ENCODE data around the gene EARS2. TPM values are rescaled to one million over a fixed set of nuclear protein-coding genes. Genes with fewer than 3 reads are reported as not detected.
A peak's percentile ranks its signal among the peaks of the same experiment; 100 is the strongest.
"Not testable (repeated sequence)": the region's sequence is repeated elsewhere in the genome, so short reads cannot be mapped to it uniquely, and the experiment has no call there.

Gene EARS2
- total RNA-seq, 2 experiments from 2014 or later, result 9.3 to 11.0 TPM

DNA sequence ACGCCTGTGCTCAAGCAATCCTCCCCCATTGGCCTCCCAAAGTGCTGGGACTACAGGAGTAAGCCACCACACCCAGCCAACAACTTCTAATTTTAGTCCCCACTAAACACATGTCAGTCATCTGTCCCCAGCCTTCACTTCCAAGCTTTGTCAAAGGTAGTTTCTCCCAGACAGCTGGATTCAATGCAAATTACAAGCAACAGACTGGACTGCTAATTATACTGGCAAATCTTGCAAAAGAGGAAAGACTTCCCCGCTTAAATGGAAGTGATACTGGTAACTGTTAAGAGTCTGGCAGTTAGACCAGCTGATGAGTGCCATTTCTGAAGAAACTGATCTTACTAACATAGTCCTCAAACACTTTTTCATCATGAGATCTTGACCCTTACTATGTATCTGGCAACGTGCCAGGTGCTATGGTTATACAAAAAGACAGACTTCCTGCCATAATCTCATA lies 38.7 kb downstream of the EARS2 start:
- no peak for DNase-seq
- ChIA-PET POLR2A (interaction anchor here (0.9 kb wide), 1 partner anchor 11 kb away, joined by 3 read pairs; no protein-coding TSS in a partner anchor), CTCF (interaction anchor here (1.3 kb wide), 1 partner anchor 83 kb away, joined by 4 read pairs; no protein-coding TSS in a partner anchor)
- peaks cover 38% of the 10 kb centered on the region for H3K4me1 Mint-ChIP-seq
- no peaks in the 10 kb centered on the region for H3K27me3 Mint-ChIP-seq
- no peak overlapping the region for H3K4me3 Mint-ChIP-seq
- H3K27ac Mint-ChIP-seq, result no peak overlapping the region
- H3K9me3 Mint-ChIP-seq, result no peaks in the 10 kb centered on the region
- H3K36me3 Mint-ChIP-seq (ENCODE audit: low read depth), result peaks cover 22% of the 10 kb centered on the region

GRCh38 chr16:23516366-23517137 lies 40.6 kb downstream of the EARS2 start:
- no peaks in the 10 kb centered on the region for H3K9me3 Mint-ChIP-seq
- ChIA-PET CTCF (interaction anchor here (3.7 kb wide), 1 partner anchor 42 kb away, joined by 12 read pairs; the partner anchor contains the start of genes EARS2 and UBFD1), POLR2A (interaction anchor here (0.9 to 1.5 kb wide), 2 partner anchors 12 kb away, joined by 4 to 9 read pairs; no protein-coding TSS in a partner anchor)
- no peak overlapping the region for H3K27ac Mint-ChIP-seq
- H3K4me1 Mint-ChIP-seq, result peaks cover 40% of the 10 kb centered on the region
- no peak overlapping the region for H3K4me3 Mint-ChIP-seq
- no peak for DNase-seq
- no peaks in the 10 kb centered on the region for H3K27me3 Mint-ChIP-seq
- H3K36me3 Mint-ChIP-seq (ENCODE audit: low read depth), result peaks cover 11% of the 10 kb centered on the region

DNA sequence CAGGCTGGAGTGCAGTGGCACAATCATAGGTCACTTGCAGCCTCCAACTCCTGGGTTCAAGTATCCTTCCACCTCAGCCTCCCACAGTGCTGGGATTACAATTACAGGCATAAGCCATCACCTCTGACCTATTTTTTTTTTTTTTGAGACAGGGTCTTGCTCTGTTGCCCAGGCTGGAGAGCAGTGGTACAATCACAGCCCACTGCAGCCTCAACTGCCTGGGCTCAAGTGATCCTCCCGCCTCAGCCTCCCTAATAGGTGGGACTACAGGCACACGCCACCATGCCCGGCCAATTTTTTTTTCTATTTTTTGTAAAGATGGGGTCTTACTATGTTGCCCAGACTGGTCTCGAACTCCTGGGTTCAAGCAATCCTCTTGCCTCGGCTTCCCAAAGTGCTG lies 41.3 kb downstream of the EARS2 start:
- no peak overlapping the region for H3K27ac Mint-ChIP-seq
- CTCF ChIA-PET, result interaction anchor here (1.0 to 3.7 kb wide), 3 partner anchors 10 to 80 kb away, joined by 3 to 12 read pairs (median 8); partner anchors contain the start of genes EARS2 and UBFD1
- DNase-seq, result no peak
- H3K4me1 Mint-ChIP-seq, result peaks cover 43% of the 10 kb centered on the region
- H3K36me3 Mint-ChIP-seq (ENCODE audit: low read depth), result peaks cover 9% of the 10 kb centered on the region
- POLR2A ChIA-PET, result interaction anchor here (0.5 to 1.5 kb wide), 3 partner anchors 8 to 42 kb away, joined by 3 to 9 read pairs (median 3); partner anchors contain the start of genes EARS2 and UBFD1
- H3K4me3 Mint-ChIP-seq, result no peak overlapping the region
- H3K27me3 Mint-ChIP-seq, result no peaks in the 10 kb centered on the region
- H3K9me3 Mint-ChIP-seq, result no peaks in the 10 kb centered on the region

DNA sequence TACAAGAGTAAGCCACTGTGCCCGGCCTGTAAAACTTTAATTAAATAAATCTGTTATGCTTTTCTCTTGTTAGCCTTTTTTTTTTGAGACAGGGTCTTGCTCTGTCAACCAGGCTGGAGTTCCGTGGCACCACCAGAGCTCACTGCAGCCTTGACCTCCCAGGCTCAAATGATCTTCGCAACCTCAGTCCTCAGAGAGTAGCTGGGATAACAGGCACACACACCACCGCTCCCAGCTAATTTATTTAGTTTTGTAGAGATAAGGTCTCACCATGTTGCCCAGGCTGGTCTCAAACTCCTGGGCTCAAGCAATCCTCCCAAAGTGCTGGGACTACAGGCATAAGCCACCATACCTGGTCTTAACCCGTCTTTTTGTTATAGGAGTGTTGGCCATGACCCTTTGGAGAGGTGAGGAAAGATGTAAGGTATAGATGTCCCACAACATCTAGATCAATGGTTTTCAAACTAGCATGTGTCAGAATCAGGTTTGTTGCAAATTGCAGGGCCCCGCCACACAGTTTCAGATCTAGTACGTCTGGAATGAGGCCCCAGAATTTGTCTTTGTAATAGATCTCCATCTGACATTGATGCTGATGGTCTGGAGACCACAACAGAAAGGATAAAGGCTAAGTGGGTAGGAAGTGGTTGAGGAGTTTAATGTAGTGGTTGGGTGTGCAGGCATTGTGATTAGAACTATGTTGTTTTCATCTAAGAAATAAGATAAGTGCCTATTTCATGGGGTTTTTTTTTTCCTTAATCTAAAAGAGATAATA lies 42.6 kb downstream of the EARS2 start:
- Mint-ChIP-seq H3K36me3 (ENCODE audit: low read depth) (peaks cover 8% of the 10 kb centered on the region), H3K27me3 (no peaks in the 10 kb centered on the region), H3K9me3 (no peaks in the 10 kb centered on the region), H3K4me1 (peaks cover 47% of the 10 kb centered on the region), H3K27ac (peak overlapping the region; percentile 62), H3K4me3 (peak overlapping the region; percentile 18)
- CTCF ChIA-PET, result interaction anchor here (0.6 to 3.7 kb wide), 4 partner anchors 9 to 498 kb away, joined by 4 to 12 read pairs (median 6); partner anchors contain the start of genes EARS2 and UBFD1
- POLR2A ChIA-PET, result interaction anchor here (1.1 kb wide), 1 partner anchor 10 kb away, joined by 14 read pairs; no protein-coding TSS in a partner anchor
- peak; percentile 57 for DNase-seq

- POLR2A ChIA-PET, result no interaction called here
- H3K4me1 Mint-ChIP-seq, result peaks cover 55% of the 10 kb centered on the region
These were observed 44.9 kb downstream of the EARS2 start for GRCh38 chr16:23512168-23512695.

DNA sequence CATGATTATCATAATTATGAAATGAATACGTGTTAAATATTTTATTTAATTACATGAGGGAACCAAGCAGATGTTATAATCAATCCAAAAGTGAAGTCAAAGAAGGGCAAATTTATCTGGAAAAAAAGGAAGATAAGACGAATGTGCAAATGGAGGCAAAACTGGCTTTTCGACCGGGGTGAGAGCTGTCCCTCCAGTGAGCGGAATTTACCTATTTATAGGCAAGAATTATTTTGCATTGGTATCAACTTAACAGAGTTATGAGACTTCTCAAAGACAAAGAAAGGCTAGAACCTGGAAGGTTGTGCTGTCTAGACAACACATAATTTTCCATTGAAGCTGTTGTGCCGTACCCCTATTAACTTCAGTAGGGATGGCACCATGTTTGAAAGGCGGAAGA lies 45.4 kb downstream of the EARS2 start:
- Mint-ChIP-seq H3K27me3 (no peaks in the 10 kb centered on the region), H3K9me3 (no peaks in the 10 kb centered on the region), H3K27ac (peak overlapping the region; percentile 55), H3K4me1 (peaks cover 58% of the 10 kb centered on the region), H3K36me3 (ENCODE audit: low read depth) (peaks cover 22% of the 10 kb centered on the region), H3K4me3 (peak overlapping the region; percentile 45)
- DNase-seq, result no peak
- POLR2A ChIA-PET, result no interaction called here
- CTCF ChIA-PET, result interaction anchor here (0.6 kb wide), 1 partner anchor 15 kb away, joined by 3 read pairs; no protein-coding TSS in a partner anchor

More at GRCh38 chr16:23512168-23512695, 44.9 kb downstream of the EARS2 start:
- Mint-ChIP-seq H3K27ac (no peak overlapping the region), H3K9me3 (no peaks in the 10 kb centered on the region), H3K4me3 (no peak overlapping the region), H3K27me3 (no peaks in the 10 kb centered on the region), H3K36me3 (ENCODE audit: low read depth) (peaks cover 18% of the 10 kb centered on the region)
- CTCF ChIA-PET, result interaction anchor here (0.6 kb wide), 1 partner anchor 15 kb away, joined by 3 read pairs; no protein-coding TSS in a partner anchor
- DNase-seq, result no peak

DNA sequence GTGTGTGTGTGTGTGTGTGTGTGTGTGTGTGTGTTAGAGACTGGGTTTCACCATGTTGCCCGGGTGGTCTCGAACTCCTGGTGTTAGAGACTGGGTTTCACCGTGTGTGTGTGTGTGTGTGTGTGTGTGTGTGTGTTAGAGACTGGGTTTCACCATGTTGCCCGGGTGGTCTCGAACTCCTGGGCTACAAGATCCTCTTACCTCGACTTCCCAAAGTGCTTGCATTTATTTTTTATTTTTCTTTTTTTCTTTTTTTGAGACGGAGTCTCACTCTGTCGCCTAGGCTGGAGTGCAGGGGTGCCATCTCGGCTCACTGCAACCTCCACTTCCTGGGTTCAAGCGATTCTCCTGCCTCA lies 46.3 kb downstream of the EARS2 start:
- peaks cover 21% of the 10 kb centered on the region for H3K36me3 Mint-ChIP-seq (ENCODE audit: low read depth)
- H3K27me3 Mint-ChIP-seq, CTCF ChIA-PET, DNase-seq, H3K9me3 Mint-ChIP-seq: not testable (repeated sequence)
- peaks cover 59% of the 10 kb centered on the region for H3K4me1 Mint-ChIP-seq
- peak overlapping the region; percentile 42 for H3K27ac Mint-ChIP-seq
- H3K4me3 Mint-ChIP-seq, result peak overlapping the region; percentile 75
- POLR2A ChIA-PET, result interaction anchor here (0.7 to 3.2 kb wide), 6 partner anchors 10 to 1946 kb away, joined by 3 to 22 read pairs (median 7); partner anchors contain the start of genes EARS2 and UBFD1

DNA sequence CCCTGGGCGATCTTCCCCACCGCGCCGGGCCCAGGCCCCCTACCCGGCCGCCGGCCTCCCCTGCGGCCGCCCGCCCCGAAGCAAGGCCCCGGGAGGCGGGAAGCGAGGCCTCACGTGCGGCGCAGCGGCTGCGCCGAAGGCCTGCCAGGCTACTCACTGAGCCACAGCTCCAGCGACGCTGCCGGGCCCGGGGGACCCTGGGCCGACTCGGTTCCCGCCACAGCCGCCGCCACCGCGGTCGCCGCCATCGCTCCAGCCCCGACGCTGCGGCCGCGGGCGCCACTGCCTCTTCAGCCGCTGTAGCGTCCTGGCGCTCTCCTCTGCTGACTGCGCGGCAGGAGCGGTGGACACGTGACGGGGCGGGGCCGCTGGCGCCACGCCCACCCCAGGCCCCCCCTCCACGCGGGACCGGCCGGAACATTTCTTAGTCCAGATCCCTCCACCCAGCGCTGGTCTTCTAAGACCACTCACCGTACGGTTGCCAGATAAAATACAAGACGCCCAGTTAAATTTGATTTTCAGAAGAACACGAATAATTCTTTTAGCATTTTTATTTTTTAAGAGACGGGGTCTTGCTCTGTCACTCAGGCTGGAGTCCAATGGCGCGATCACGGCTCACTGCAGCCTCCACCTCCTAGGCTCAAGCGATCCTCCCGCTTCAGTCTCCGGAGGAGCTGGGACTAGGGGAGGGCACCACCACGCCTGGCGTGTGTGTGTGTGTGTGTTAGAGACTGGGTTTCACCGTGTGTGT lies 46.8 kb downstream of the EARS2 start, which contains the start of gene GGA2:
Gene GGA2 (minus strand): TSS at position 331 of the 751 bp plus-strand sequence. CDS start 83 bp downstream, at position 248.
- DNase-seq, result peak; percentile 82
- H3K27ac Mint-ChIP-seq, result peak within 1 kb of the TSS; percentile 79
- peaks cover 59% of the 10 kb centered on the region for H3K4me1 Mint-ChIP-seq
- H3K4me3 Mint-ChIP-seq, result peak within 1 kb of the TSS; percentile 90
- H3K27me3 Mint-ChIP-seq, result no peaks in the 10 kb centered on the region
- no peaks in the 10 kb centered on the region for H3K9me3 Mint-ChIP-seq
- H3K36me3 Mint-ChIP-seq (ENCODE audit: low read depth), result peaks cover 21% of the 10 kb centered on the region
- CTCF ChIA-PET, result interaction anchor here (1.9 kb wide), 1 partner anchor 86 kb away, joined by 5 read pairs; the partner anchor contains the start of gene NDUFAB1
- POLR2A ChIA-PET, result interaction anchor here (0.7 to 3.2 kb wide), 10 partner anchors 10 to 1946 kb away, joined by 3 to 22 read pairs (median 4); partner anchors contain the start of genes EARS2 and UBFD1

GRCh38 chr16:23509782-23510163 lies 47.4 kb downstream of the EARS2 start:
- no peaks in the 10 kb centered on the region for H3K9me3 Mint-ChIP-seq
- H3K27ac Mint-ChIP-seq, result peak overlapping the region; percentile 79
- H3K4me3 Mint-ChIP-seq, result peak overlapping the region; percentile 90
- peaks cover 60% of the 10 kb centered on the region for H3K4me1 Mint-ChIP-seq
- no peaks in the 10 kb centered on the region for H3K27me3 Mint-ChIP-seq
- ChIA-PET CTCF (interaction anchor here (1.9 kb wide), 1 partner anchor 87 kb away, joined by 5 read pairs; the partner anchor contains the start of gene NDUFAB1), POLR2A (interaction anchor here (0.8 to 3.2 kb wide), 9 partner anchors 10 to 170 kb away, joined by 3 to 22 read pairs (median 3); partner anchors contain the start of genes EARS2 and UBFD1)
- peak; percentile 49 for DNase-seq
- peaks cover 21% of the 10 kb centered on the region for H3K36me3 Mint-ChIP-seq (ENCODE audit: low read depth)

- Mint-ChIP-seq H3K27me3 (no peaks in the 10 kb centered on the region), H3K4me1 (peaks cover 60% of the 10 kb centered on the region), H3K9me3 (no peaks in the 10 kb centered on the region), H3K36me3 (ENCODE audit: low read depth) (peaks cover 21% of the 10 kb centered on the region), H3K27ac (no peak overlapping the region), H3K4me3 (peak overlapping the region; percentile 90)
- no peak for DNase-seq
- ChIA-PET CTCF (interaction anchor here (1.8 to 1.9 kb wide), 2 partner anchors 48 to 87 kb away, joined by 5 to 6 read pairs; partner anchors contain the start of genes EARS2, NDUFAB1 and UBFD1), POLR2A (interaction anchor here (0.8 to 3.2 kb wide), 9 partner anchors 10 to 170 kb away, joined by 3 to 22 read pairs (median 3); partner anchors contain the start of genes EARS2 and UBFD1)
These were observed 47.8 kb downstream of the EARS2 start for GRCh38 chr16:23509441-23509754.

DNA sequence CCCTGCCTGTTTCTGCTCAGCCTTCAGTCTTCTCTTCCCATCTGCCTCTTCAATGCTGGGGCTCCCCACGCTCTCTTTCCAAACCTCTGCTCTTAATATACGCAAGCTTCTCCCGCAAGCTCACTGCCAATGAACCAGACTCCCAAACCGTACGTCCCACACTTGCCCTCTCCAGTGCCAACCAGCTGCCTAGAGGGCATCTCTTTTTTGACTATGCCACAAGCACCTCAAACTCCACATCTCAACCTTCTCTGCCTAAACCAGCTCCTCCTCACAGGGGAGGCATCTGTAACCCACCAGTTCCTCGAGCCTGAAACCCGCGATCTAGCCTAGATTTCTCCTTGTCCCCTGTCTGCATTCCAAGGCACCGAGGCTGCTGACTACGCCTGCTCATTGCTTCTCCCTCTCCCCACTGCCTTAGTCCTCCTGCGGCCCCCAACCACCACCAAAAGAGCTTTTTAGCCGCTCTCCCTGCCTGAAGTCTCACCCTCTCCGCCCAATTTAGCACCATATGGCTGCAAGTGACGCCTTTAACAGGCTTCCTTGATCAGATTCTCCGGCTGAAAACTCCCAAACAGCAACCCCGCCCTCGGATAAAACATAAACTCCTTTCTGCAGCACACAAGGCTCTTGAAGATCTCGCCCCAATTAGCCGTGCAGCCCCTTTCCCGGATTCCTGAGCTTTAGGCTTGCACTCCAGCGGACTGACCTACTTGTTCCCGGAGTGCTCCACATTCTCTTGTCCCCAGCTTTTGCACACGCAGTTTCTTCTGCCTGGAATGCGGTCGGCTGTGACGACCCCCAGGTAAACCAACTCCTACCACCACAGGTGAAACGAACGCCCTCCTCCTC lies 48.3 kb downstream of the EARS2 start:
- no peak overlapping the region for H3K27ac Mint-ChIP-seq
- ChIA-PET CTCF (interaction anchor here (1.8 to 1.9 kb wide), 2 partner anchors 49 to 88 kb away, joined by 5 to 6 read pairs; partner anchors contain the start of genes EARS2, NDUFAB1 and UBFD1), POLR2A (interaction anchor here (1.2 to 3.2 kb wide), 5 partner anchors 9 to 159 kb away, joined by 3 to 22 read pairs (median 3); partner anchors contain the start of genes EARS2 and UBFD1)
- H3K4me1 Mint-ChIP-seq, result peaks cover 60% of the 10 kb centered on the region
- no peaks in the 10 kb centered on the region for H3K9me3 Mint-ChIP-seq
- H3K27me3 Mint-ChIP-seq, result no peaks in the 10 kb centered on the region
- no peak for DNase-seq
- peaks cover 21% of the 10 kb centered on the region for H3K36me3 Mint-ChIP-seq (ENCODE audit: low read depth)
- H3K4me3 Mint-ChIP-seq, result peak overlapping the region; percentile 90

Measured in activated CD4-positive, alpha-beta memory T cell treated with anti-CD3 and anti-CD28 coated beads, Interleukin-2, amount 10 ng/mL, durations not matched to agents 7 days and 5 days (primary cell).